ENCODE measurements around the gene DBF4B. TPM values are rescaled to one million over a fixed set of nuclear protein-coding genes. Genes with fewer than 3 reads are reported as not detected.
"Not testable (repeated sequence)": the region's sequence is repeated elsewhere in the genome, so short reads cannot be mapped to it uniquely, and the experiment has no call there.

Gene DBF4B, protein sequence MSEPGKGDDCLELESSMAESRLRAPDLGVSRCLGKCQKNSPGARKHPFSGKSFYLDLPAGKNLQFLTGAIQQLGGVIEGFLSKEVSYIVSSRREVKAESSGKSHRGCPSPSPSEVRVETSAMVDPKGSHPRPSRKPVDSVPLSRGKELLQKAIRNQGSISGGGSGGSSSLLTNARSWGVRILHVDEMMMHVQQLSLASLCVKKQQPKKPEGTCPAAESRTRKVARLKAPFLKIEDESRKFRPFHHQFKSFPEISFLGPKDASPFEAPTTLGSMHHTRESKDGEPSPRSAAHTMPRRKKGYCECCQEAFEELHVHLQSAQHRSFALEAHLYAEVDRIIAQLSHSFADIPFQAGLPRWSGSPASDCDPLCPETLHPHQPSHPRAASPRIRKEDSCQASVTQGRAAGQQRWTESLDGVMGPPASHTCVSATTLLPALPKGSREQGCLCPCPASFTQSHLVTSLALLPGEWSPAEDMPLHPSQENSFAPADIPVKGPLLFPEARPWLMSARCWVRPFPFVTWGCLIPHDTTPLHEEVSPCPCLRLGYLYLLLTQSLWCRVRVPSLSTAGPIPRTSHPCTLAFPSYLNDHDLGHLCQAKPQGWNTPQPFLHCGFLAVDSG
- total RNA-seq: 1 to 10 TPM; 6.4 to 9.7 (median 9.1) TPM

DNA sequence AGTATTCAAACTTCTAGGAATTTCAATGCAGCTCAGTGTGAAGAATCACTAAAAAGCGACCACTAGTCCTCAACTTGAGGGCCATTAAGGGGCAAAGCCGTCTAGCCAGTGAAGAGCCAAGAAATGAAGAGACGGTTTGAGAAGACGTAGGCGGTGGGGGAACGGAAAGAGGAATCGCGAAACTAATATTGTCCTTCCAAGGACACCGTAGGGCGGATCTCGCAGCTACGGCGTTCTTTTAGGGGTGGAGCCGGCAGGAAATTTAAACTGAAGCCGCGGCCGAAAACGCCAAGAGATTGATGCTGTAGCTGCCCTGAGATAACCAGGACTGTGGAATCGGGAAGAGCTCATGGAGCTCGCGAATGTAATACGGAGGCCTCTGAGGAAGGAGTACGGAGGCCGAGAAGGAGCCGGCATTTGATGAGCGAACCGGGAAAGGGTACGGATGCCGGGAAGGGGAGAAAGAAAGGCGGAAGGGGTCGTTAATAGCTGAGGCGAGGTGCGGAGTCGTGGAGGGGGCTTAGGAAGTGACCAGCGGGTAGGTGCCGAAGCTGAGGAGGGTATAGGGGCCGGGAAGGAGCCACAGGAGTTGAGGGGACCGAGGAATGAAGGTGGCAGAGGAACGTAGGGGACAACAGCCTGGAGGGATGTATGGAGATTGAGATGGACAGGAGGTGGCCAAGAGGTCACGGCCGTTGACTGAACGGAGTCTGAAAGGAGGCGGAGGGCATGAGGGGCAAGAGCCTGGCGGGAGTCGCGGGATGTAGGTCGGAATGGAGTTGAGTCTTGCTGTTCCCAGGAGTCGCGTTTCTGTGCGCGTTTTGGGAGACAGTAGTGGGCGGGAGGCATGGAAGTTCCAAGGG lies at the start of gene DBF4B:
Gene DBF4B (plus strand): TSS at position 265 of the 863 bp plus-strand sequence. CDS start 156 bp downstream, at position 421.
- ATAC-seq: peak; percentile 82 to 89
- no peak within 1 kb of the TSS for H3K4me3 Mint-ChIP-seq
- H3K36me3 Mint-ChIP-seq (ENCODE audit: insufficient read depth): no peaks in the 10 kb centered on the region
- peak; percentile 76 for DNase-seq
- H3K9me3 Mint-ChIP-seq: no peaks in the 10 kb centered on the region
- H3K27me3 Mint-ChIP-seq (ENCODE audit: low read depth): peaks cover 3% of the 10 kb centered on the region
- peaks cover 5% of the 10 kb centered on the region for H3K4me1 Mint-ChIP-seq (ENCODE audit: low read depth)

DNA sequence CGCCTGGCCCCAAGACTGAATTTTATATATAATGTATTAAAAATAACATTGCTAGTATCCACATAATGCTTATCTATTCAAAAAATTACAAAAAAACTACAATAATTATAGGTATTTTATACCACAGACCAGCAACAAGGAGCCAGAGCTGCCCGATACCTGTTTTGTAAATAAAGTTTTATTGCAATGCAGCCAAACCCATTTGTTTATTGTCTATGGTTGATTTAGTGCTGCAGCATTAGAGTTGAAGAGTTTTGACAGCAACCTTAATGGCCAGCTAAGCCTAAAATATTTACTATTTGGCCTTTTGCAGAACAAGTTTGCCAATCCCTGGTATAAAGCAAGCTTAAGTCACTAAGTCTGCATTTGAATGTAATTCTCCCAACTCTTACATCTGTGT lies 46.6 kb upstream of the DBF4B start:
- H3K4me3 Mint-ChIP-seq: no peak overlapping the region
- H3K36me3 Mint-ChIP-seq (ENCODE audit: insufficient read depth): no peaks in the 10 kb centered on the region
- no peak for ATAC-seq
- peaks cover 12% of the 10 kb centered on the region for H3K27me3 Mint-ChIP-seq (ENCODE audit: low read depth)
- no peak for DNase-seq
- H3K9me3 Mint-ChIP-seq: no peaks in the 10 kb centered on the region
- H3K4me1 Mint-ChIP-seq (ENCODE audit: low read depth): peaks cover 3% of the 10 kb centered on the region

GRCh38 chr17:44663095-44663494 lies 45.4 kb upstream of the DBF4B start:
- no peak for ATAC-seq
- peaks cover 4% of the 10 kb centered on the region for H3K27me3 Mint-ChIP-seq (ENCODE audit: low read depth)
- H3K36me3 Mint-ChIP-seq (ENCODE audit: insufficient read depth): no peaks in the 10 kb centered on the region
- H3K4me3 Mint-ChIP-seq: no peak overlapping the region
- H3K4me1 Mint-ChIP-seq (ENCODE audit: low read depth): no peaks in the 10 kb centered on the region
- DNase-seq: no peak
- no peaks in the 10 kb centered on the region for H3K9me3 Mint-ChIP-seq

GRCh38 chr17:44664867-44665266 lies 43.6 kb upstream of the DBF4B start:
- Mint-ChIP-seq H3K9me3 (no peaks in the 10 kb centered on the region), H3K4me1 (ENCODE audit: low read depth) (no peaks in the 10 kb centered on the region), H3K27me3 (ENCODE audit: low read depth) (peaks cover 4% of the 10 kb centered on the region), H3K36me3 (ENCODE audit: insufficient read depth) (no peaks in the 10 kb centered on the region), H3K4me3 (no peak overlapping the region)
- ATAC-seq: no peak
- no peak for DNase-seq

- Mint-ChIP-seq H3K4me3 (no peak overlapping the region), H3K4me1 (ENCODE audit: low read depth) (no peaks in the 10 kb centered on the region), H3K27me3 (ENCODE audit: low read depth) (peaks cover 4% of the 10 kb centered on the region), H3K36me3 (ENCODE audit: insufficient read depth) (no peaks in the 10 kb centered on the region), H3K9me3 (no peaks in the 10 kb centered on the region)
- DNase-seq: no peak
- ATAC-seq: no peak
These were observed 42.5 kb upstream of the DBF4B start for GRCh38 chr17:44666006-44666405.

DNA sequence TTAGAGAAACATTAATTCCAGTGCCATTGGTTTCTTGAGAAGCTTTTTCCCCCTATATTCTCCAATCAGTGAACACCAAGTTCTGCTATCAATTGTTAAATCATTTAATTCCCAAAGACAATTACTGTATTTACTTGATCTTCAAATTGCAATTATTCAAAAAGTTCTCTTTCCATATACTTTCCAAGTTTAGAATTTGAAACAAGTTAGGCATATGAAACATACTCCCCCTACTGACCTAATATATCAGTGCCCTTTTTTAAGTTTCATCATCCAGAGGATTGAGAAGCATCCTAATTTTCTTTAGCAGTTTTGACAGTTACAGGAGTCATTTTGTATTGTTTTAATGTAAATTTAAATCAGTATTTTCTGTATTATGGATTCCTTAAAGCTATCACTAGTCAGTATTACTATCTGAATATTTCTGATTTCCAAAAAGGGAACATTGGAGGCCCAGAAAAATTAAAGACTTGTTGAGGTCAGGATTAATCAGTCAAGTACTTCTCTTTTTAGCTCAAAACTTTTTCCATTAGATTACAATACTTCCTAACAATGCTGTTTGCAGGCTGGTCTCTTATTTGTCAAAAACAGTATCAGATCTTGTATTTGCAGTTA lies 35.9 kb upstream of the DBF4B start:
- Mint-ChIP-seq H3K9me3 (no peaks in the 10 kb centered on the region), H3K27me3 (ENCODE audit: low read depth) (no peaks in the 10 kb centered on the region), H3K4me1 (ENCODE audit: low read depth) (no peaks in the 10 kb centered on the region), H3K4me3 (no peak overlapping the region), H3K36me3 (ENCODE audit: insufficient read depth) (peaks cover 8% of the 10 kb centered on the region)
- ATAC-seq (no peak), DNase-seq (no peak)

GRCh38 chr17:44673893-44674292 lies 34.6 kb upstream of the DBF4B start:
- Mint-ChIP-seq H3K4me3 (no peak overlapping the region), H3K9me3 (no peaks in the 10 kb centered on the region), H3K4me1 (ENCODE audit: low read depth) (no peaks in the 10 kb centered on the region), H3K36me3 (ENCODE audit: insufficient read depth) (peaks cover 16% of the 10 kb centered on the region), H3K27me3 (ENCODE audit: low read depth) (no peaks in the 10 kb centered on the region)
- ATAC-seq (no peak), DNase-seq (no peak)

GRCh38 chr17:44677136-44677535 lies 31.3 kb upstream of the DBF4B start:
- no peaks in the 10 kb centered on the region for H3K4me1 Mint-ChIP-seq (ENCODE audit: low read depth)
- no peaks in the 10 kb centered on the region for H3K9me3 Mint-ChIP-seq
- H3K27me3 Mint-ChIP-seq (ENCODE audit: low read depth): no peaks in the 10 kb centered on the region

GRCh38 chr17:44683303-44683702 lies 25.2 kb upstream of the DBF4B start:
- H3K9me3 Mint-ChIP-seq; H3K27me3 Mint-ChIP-seq (ENCODE audit: low read depth); DNase-seq; H3K4me1 Mint-ChIP-seq (ENCODE audit: low read depth); ATAC-seq; H3K4me3 Mint-ChIP-seq: not testable (repeated sequence)
- peaks cover 41% of the 10 kb centered on the region for H3K36me3 Mint-ChIP-seq (ENCODE audit: insufficient read depth)

More at GRCh38 chr17:44677136-44677535, 31.3 kb upstream of the DBF4B start:
- Mint-ChIP-seq H3K4me3 (no peak overlapping the region), H3K36me3 (ENCODE audit: insufficient read depth) (peaks cover 27% of the 10 kb centered on the region)
- ATAC-seq (no peak), DNase-seq (no peak)

- no peak for ATAC-seq
- Mint-ChIP-seq H3K4me3 (no peak overlapping the region), H3K4me1 (ENCODE audit: low read depth) (peaks cover 24% of the 10 kb centered on the region), H3K36me3 (ENCODE audit: insufficient read depth) (peaks cover 27% of the 10 kb centered on the region), H3K27me3 (ENCODE audit: low read depth) (no peaks in the 10 kb centered on the region), H3K9me3 (no peaks in the 10 kb centered on the region)
- no peak for DNase-seq
These were observed 20.7 kb upstream of the DBF4B start for GRCh38 chr17:44687756-44688155.

DNA sequence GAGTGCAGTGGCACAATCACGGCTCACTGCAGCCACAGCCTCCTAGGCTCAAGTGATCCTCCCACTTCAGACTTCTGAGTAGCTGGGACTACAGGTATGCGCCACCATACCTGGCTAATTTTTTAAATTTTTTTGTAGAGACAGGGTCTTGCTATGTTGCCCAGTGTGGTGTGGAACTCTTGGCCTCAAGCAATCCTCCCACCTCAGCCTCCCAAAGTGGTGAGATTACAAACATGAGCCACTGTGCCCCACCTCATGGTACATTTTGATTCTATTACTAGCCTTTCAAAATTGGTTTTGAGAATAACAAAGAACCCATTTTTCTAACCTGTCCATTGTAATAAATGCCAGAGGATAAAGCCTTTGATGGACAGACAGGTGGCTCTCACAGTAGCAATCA lies 20.3 kb upstream of the DBF4B start:
- H3K9me3 Mint-ChIP-seq: no peaks in the 10 kb centered on the region
- no peak for DNase-seq
- H3K36me3 Mint-ChIP-seq (ENCODE audit: insufficient read depth): peaks cover 27% of the 10 kb centered on the region
- peak overlapping the region; percentile 95 for H3K4me3 Mint-ChIP-seq
- H3K4me1 Mint-ChIP-seq (ENCODE audit: low read depth): peaks cover 24% of the 10 kb centered on the region
- no peaks in the 10 kb centered on the region for H3K27me3 Mint-ChIP-seq (ENCODE audit: low read depth)
- ATAC-seq: no peak

DNA sequence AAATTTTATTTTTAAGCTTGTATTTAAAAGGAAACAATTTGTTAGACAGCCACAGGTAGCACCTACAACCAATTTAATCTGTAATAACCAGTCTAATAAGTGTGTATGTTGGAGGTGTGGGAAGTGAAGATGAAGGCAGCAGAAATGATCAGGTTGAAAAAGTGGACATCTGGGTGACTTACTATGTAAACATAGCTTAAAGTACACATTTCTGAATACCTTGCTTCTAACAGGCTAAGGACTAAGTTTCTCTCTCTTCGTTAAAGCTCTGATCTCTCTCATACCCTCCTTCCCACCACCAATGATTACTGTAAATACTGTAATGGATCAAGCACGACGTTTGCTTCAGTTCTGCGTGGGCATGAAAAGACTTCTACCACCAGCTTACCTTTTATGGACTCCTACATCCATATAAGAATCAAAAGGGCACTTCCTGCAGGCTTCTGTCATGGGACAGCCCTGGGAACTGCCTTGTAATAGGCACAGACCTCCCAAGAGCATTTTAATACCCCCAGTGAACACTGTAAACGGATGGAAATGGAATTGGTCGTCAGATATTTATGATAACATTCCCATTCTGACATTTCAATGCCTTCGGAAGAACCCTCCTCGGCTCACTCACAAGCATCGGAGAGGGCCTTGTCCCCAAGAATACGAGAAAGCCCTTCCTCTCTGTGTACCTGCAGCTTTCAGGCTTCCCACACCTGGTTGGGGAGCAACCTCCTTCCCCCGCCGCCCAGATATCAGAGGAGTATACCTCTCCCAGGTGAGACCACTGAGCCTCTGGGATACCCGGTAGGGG lies 19.6 kb upstream of the DBF4B start:
- H3K36me3 Mint-ChIP-seq (ENCODE audit: insufficient read depth): peaks cover 20% of the 10 kb centered on the region
- no peaks in the 10 kb centered on the region for H3K27me3 Mint-ChIP-seq (ENCODE audit: low read depth)
- peak; percentile 13 to 21 for ATAC-seq
- DNase-seq: no peak
- peak overlapping the region; percentile 95 for H3K4me3 Mint-ChIP-seq
- H3K9me3 Mint-ChIP-seq: no peaks in the 10 kb centered on the region
- H3K4me1 Mint-ChIP-seq (ENCODE audit: low read depth): peaks cover 22% of the 10 kb centered on the region

DNA sequence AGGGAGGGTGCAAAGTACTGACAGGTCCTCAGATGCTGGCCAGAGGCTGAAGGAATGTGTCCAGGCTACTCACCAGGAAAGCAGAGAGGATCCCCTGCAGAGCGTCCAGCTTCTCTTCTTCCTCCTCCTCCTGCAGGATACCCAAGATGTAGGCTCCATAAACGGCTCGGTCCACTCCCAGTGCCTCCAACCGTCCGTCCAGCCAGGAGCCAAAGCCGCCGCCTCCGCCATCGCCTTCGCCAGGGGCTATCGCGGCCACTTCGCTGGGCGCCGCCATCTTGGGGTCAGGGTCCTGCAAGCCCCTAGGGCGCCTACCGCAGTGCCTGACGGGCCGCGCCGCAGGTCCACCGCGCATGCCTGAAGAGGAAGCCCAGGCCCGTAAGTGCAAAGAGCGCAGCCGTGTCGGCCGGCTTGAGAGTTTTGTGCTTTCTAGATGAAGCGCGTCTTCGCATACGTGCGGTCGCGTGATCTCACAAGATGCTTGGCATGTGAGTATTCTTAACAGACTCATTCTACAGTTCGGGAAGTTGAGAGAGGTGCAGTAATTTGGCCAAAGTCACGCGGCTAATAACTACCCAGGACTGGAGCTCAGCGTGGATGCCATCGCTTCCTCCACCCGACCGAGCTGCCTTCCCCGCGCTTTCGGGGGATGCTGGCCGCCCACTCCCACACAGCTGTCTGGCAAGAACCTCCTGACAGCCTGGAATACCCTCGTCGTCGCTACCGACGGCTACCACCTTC lies 18.8 kb upstream of the DBF4B start, which contains the start of gene CCDC43:
Gene CCDC43 (minus strand): TSS at position 300 of the 741 bp plus-strand sequence. CDS start 23 bp downstream, at position 277.
- H3K9me3 Mint-ChIP-seq: no peaks in the 10 kb centered on the region
- H3K36me3 Mint-ChIP-seq (ENCODE audit: insufficient read depth): peaks cover 19% of the 10 kb centered on the region
- ATAC-seq (peak; percentile 99), DNase-seq (peak; percentile 87)
- H3K4me3 Mint-ChIP-seq: peak within 1 kb of the TSS; percentile 95
- H3K27me3 Mint-ChIP-seq (ENCODE audit: low read depth): no peaks in the 10 kb centered on the region
- H3K4me1 Mint-ChIP-seq (ENCODE audit: low read depth): peaks cover 22% of the 10 kb centered on the region

Data from activated T-cell treated with anti-CD3 and anti-CD28 coated beads, Interleukin-2, amount 50 U/mL, for 4 hours (primary cell).